Activated CD4-positive, CD25-positive, alpha-beta regulatory T cell treated with anti-CD3 and anti-CD28 coated beads, Interleukin-2, amount 50 U/mL, for 24 hours (primary cell): ENCODE data around the gene RANBP3.
"Not testable (repeated sequence)": the region's sequence is repeated elsewhere in the genome, so short reads cannot be mapped to it uniquely, and the experiment has no call there.

Source experiments
- ATAC-seq, 2 donors: fragments of 150-1000 bp; cut with Tn5 transposase; one replicate each; pipeline ENCODE4 v1.10.0; 2021; ENCODE audit warnings: mild to moderate bottlenecking in 1 of 2, moderate library complexity in 1 of 2

RANBP3 gene

GRCh38 chr19:6006070-6006446, 28.1 kb upstream of the RANBP3 start:
- not testable (repeated sequence) for ATAC-seq

DNA sequence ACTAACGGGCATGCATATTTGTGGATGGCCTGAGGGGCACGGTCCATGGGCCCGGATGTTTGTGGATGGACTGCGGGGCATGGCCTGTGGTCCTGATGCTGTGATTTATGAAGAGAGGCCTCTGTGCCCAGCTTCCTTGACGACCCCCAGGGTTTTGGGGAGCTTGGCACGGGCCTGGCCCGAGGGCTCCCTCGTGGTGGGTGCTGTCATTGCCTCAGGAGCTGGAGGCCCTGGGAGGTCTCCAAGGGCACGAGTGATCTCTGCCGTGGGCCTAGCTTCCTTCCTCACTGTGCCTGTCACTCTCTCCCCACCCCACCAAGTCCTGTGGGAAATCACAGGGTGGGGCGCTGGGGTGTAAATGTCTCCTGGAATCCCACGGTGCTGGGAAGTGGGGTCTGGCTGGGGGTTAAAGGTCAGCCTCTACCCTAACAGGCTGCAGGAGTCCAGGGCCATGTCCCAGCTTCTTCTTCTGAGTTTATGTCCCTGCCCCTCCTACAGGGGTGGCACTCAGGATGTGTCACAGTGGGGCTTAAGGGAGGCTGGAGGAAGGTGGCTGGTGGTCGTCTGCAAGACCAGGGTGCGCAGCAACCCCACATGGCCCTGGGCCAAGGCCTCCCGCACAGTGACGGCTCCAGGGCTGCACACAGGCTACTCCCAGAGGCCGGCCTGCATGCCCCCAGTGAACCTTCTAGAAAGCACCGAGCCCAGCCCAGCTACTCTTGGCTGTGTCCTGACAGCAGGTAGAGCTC, 27.6 kb upstream of the RANBP3 start:
- no peak for ATAC-seq

DNA sequence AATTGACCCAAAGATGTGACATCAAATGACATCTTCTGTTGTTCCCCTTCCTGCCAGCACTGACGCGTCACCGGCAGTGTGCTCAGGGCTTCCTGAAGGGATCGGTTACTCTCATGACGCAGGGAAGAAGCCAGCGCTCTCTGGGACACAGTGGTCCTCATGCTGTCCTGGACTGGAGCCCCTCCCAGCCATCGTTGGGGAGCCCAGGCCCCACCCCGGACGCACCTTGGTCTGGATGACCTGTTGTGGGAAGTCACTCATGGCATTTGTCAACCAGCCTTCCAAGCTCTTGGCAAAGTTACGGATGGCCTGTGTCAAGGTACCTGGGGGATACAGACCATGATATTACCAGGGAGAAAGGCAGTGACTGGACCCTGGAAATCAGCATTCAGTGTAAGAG, 26.0 kb upstream of the RANBP3 start:
- ATAC-seq, result no peak

DNA sequence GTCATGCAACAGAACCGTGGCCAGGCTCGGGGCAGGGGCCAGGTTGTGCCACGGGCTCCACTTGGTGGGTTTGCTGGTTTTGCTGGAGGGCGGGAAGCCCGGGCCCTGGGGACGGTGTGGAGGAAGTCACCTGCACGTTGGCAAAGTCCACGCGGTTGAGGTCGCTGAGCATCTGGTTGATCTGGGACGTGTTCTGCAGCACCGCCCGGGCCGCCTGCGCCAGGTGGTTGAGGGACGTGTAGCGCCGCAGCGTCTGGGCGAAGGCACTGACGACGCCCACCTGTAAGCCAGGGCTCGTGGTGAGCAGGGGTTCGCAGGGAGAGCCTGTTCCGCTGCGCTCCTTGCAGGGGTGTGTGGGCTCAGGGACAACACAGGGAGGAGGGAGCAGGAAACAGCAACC, 24.7 kb upstream of the RANBP3 start:
- no peak for ATAC-seq

- no peak for ATAC-seq
These were observed 22.4 kb upstream of the RANBP3 start for GRCh38 chr19:6000228-6000847.

- ATAC-seq, result no peak
These were observed 21.8 kb upstream of the RANBP3 start for GRCh38 chr19:5999693-6000092.

DNA sequence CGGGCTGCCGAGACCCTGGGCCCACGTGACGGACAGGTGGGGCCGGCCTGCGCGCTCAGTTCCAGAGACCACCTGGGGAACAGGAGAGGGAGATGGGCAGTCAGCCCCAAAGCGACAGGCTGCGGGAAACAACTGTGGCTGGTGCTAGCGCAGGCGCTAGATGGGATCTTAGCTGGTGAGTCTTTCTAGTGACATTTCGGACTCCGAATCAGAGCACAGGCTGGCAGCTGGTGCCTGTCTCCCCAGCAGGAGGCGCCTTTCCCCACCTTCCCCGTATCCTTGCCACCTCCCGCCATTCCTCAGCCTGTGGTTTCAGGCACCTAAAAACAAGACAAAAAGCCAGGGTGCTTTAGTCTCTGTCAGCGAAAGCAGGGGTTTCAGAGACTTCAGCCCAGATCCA, 19.4 kb upstream of the RANBP3 start:
- ATAC-seq, result no peak

DNA sequence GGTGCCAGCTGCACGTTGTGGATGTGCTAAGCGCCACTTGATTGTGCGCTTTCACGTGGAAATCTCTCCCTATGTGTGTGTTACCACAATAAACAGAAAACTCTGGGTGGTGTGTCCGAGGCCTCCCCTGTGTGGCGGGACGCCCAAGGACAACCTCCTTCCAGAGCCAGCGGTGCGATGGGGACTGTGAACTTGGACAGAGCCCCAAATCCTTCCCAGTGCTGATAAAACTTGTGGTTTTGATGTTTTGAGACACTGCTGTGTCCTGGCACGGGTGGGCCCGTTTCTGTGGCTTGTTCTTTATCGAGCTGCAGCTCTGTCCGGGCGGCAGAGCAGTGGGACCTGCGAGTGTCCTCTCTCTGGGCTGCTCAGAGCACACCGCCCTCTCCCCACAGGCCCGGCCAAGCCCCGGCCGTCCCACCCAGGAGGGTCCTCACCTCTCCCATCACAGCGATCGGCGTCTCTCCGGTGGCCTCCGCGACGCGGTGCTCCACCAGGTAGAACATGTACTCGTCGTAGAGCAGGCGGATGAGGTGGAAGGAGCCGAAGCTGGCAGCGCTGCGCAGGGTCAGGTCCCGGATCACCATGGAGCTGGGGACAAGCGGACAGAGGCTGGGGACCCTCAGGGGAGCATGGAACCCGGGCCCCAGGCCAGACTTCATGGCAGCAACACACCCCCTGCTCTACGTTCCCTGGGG, 18.8 kb upstream of the RANBP3 start:
- no peak for ATAC-seq

- ATAC-seq, result no peak
These were observed 18.2 kb upstream of the RANBP3 start for GRCh38 chr19:5996102-5996501.

DNA sequence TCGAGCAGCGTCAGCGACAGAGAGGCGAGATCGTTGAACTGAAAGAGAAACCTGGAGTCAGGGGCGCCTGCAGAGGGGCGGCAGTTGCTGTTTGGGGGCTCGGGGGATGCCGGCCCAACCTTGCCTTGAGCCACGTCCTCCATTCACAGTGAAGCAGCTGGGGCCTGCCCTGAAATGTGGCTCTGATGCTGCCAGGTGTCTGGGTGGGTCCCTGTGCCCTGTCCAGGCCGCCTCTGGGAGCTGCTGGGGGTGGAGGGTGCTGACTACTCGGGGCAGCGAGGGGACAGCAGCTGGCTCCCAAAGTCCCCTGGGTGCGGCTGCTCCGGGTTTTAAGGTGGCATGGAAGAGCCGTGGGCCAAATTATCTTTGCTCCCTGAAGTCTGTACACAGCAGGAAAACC, 17.7 kb upstream of the RANBP3 start:
- ATAC-seq, result no peak

DNA sequence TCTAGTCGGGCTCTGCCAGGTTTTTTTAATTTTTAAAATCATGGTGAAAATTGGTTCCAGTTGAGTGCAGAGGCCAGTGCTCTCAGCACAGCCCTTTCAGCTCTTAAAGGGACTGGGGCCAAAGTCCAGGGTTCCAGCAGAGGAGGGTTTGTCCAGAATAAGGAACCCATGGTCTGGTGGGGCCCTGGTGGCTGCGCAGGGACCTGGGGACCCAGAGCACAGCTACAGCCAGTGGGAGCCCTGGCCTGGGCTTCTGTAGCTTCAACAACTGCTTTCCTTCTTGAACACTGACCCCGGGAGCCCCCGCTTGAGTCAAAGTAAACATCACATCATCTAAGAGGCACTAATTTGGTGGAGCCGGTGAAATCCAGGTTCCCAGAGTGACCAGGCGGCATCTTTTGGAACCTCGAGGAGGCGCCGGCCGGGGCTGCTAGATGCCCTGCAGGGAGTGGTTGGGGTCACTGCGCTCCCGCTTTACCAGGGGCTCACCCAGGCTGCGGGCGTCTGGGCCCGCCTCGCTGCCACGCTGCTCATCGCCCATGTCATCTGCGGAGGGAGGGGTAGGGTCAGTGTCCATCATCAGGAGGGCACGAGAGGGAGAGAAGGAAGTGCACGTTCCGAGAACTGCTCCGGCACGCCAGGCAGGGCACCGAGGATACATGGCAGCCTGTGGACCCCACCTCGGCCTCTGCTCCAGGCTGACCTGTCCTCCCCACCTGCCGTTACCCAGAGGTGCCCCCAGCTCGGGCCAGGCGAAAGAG, 16.6 kb upstream of the RANBP3 start:
- no peak for ATAC-seq

DNA sequence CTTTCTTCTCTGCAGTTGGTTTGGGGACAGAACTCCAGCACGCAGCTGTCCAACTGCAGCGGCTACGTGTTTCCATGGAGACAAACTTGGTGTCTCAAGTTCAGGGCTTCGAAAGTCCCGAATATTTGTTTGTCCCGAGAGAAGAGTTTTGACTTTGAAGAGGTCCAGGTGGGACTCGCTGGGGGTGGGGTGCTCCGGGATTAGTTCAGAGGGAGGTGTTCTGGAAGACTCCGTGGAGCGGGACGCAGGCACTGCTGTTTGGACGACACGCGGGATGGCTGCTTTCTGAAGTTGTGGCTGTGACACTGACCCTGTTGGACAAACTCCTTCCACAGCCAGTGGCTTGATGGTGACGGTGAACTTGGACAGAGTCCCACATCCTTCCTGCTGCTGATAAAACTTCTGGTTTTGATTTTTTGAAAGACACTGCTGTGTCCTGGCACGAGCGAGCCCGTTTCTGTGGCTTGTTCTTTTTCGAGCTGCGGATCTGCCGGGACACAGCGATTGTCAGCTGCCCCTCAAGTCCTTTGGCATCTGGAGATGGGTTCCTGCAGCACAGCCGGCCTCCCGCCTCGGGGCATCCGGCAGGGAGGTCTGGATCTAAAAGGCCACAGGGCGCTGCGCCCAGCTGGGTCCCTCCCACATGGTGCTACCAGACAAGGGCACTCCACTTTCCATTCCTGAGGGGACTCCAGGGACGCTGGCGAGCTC, 15.9 kb upstream of the RANBP3 start:
- ATAC-seq, result no peak

- no peak for ATAC-seq
These were observed 15.3 kb upstream of the RANBP3 start for GRCh38 chr19:5993201-5993600.

DNA sequence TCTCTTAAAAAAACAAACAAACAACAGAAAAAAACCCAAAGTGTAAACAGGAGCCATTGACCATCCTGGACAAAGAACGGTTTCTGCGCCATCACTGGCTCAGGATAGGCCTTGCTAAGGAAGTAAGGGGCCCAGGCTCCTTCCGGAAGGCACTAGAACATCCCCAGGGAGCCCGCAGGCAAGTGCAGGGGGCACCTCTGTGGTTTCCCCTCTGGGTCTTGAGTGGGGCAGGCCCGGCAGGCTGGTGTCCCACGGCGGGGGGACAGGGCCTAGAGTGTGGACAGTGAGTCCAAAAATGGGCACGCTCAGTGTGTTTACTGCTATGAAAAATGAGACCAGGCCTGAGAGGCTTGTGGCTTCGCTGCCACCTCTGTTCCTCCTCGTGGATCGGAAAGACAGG, 14.8 kb upstream of the RANBP3 start:
- ATAC-seq, result no peak

DNA sequence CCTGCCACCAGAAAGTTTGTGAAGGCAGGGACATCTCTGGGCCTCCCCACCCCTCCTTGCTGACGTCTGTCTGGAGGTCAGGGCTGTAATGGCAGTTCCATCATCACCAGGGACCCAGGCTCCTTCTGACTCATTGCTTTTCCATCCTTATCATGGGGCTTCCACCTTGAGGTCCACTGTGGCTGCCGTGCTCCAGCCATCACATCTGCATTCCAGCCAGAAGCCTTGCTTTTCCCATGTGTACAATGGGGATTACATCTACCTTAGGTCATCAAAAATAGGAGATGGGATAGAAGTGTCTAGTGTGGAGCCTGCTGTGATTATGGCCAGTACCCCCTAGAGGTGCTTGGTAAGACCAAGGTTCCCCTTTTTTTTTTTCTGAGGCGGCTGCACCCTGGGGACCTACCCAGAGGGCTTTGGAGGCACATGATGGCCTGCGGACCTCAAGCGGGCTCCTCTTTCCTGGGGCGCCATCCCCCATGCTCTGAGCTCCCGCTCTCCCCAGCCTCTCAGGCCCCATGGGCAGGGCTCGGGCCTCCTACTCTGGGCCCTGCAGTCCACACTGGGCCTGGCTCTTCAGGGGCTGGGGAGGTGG, 13.4 kb upstream of the RANBP3 start:
- ATAC-seq, result no peak

DNA sequence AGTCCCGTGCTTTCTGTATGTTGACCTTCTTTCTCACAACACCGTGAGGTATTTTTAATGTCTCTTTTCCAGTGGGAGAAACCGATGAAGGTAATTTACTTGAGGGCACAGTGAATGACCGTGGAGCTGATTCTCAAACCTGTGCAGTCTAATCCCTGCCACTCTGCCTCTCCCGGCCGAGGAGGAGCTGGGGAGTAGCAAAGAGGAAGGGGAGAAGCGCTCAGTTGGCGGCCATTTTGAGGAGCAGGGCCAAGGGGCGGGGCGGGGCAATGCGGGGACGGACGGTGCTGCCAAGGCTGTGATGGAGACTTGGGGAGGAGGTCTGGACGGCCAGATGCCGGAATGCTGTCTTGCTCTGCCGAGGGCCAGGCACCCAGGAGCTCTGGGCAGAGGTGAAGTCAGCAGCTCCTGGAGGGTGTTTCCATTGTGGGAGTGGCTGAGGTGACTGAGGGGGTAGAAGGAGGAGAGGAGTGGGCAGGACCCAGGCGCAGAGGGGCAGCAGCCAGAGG, 12.4 kb upstream of the RANBP3 start:
- no peak for ATAC-seq

DNA sequence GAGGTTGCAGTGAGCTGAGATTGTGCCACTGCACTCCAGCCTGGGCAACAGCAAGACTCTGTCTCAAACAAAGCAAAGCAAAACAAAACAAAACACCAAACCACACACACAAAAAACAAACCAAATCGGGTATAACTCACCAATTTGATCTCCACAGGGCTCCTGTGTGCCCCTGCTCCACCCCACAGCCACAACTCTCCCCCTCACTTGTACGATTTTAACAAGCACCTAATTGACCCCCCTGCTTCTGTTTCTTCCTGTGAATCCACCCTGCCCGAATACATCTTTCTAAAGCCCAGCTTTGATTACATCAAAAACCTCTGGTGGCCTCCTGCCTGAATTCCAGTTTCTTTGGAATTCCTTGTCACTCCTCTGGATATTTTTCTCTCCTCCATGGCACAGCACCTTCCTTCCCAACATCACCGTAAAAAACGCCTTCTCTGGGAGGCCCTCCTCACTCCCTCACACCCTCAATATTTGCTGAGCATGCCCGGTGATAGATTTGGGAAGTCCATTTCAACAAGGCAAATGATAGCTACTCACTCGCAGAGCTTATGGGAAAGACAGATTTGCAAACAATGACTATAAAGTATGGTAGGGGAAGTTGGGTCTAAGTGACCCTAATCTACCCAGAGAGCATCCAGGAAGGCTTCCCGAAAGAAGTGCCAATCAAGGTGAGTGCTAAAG, 11.6 kb upstream of the RANBP3 start:
- ATAC-seq, result no peak

- ATAC-seq, result no peak
These were observed 10.8 kb upstream of the RANBP3 start for GRCh38 chr19:5988517-5989387.

DNA sequence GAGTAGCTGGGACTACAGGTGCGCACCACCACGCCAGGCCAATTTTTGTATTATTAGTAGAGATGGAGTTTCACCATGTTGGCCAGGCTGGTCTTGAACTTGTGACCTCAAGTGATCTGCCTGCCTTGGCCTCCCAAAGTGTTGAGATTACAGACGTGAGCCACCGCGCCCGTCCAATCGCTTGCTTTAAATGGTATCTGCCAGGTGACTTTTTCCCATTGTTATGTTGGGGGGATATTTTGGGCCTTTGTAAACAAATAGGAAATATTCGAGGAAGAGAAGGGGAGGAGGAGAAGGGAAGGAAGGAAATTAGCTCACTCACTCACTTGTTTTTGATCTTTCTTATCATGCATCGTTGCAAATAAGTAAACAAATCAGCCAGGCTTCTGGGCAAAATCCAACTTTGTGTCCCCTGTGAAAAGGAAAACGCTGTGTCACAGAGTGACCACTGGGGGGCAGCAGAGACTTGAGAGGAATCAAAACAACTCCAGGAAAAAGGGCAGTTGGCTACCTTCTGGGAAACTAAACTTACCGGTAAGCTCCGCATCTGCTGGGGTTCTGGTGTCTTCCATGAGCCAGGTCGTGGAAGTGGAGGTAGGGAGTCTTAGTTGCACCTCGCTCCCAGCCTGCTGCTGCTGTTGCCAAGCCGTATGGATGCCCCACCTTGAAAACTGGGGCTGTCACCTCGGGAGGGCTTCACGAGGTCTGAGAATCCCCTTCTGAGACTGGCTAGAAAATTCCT, 9.3 kb upstream of the RANBP3 start:
- ATAC-seq, result no peak

GRCh38 chr19:5985837-5986236, 7.9 kb upstream of the RANBP3 start:
- not testable (repeated sequence) for ATAC-seq
